Measurements from ENCODE around the gene IPO7.
"Not testable (repeated sequence)": the region's sequence is repeated elsewhere in the genome, so short reads cannot be mapped to it uniquely, and the experiment has no call there.

The IPO7 gene

GRCh38 chr11:9384535-9385326 is at the start of gene IPO7:
Gene IPO7 (plus strand): TSS chr11:9384652. CDS start chr11:9384764, 112 bp downstream.
- H3K36me3 ChIP-seq (ENCODE audit: insufficient read depth, low read length) = peaks cover 6% of the 10 kb centered on the region; the same call in 1 of the 2 replicates
- peaks cover 48% of the 10 kb centered on the region for H3K79me2 ChIP-seq (ENCODE audit: control insufficient read depth, insufficient read depth, low read length, unreplicated experiment)
- peak within 1 kb of the TSS; percentile 86 for H3K27ac ChIP-seq (ENCODE audit: low read depth, low read length)
- peak within 1 kb of the TSS; percentile 86 for H3K4me3 ChIP-seq (ENCODE audit: low read depth, low read length)
- no peaks in the 10 kb centered on the region for H3K27me3 ChIP-seq (ENCODE audit: insufficient read depth, low read length)
- peak within 1 kb of the TSS; percentile 79 for H2AFZ ChIP-seq (ENCODE audit: low read length, unreplicated experiment)
- H3K4me1 ChIP-seq (ENCODE audit: control insufficient read depth, insufficient read depth, low read length, unreplicated experiment) = peaks cover 12% of the 10 kb centered on the region

GRCh38 chr11:9341638-9342178 is 42.7 kb upstream of the IPO7 start:
- no peaks in the 10 kb centered on the region for H3K36me3 ChIP-seq (ENCODE audit: insufficient read depth, low read length)
- H3K27ac ChIP-seq (ENCODE audit: low read depth, low read length) = no peak overlapping the region
- H2AFZ ChIP-seq (ENCODE audit: low read length, unreplicated experiment) = no peak overlapping the region
- H3K27me3 ChIP-seq (ENCODE audit: insufficient read depth, low read length) = no peaks in the 10 kb centered on the region
- no peaks in the 10 kb centered on the region for H3K4me1 ChIP-seq (ENCODE audit: control insufficient read depth, insufficient read depth, low read length, unreplicated experiment)
- H3K4me3 ChIP-seq (ENCODE audit: low read depth, low read length) = no peak overlapping the region
- H3K79me2 ChIP-seq (ENCODE audit: control insufficient read depth, insufficient read depth, low read length, unreplicated experiment) = no peaks in the 10 kb centered on the region

GRCh38 chr11:9344061-9344680 is 40.3 kb upstream of the IPO7 start:
- no peak overlapping the region for H2AFZ ChIP-seq (ENCODE audit: low read length, unreplicated experiment)
- H3K27me3 ChIP-seq (ENCODE audit: insufficient read depth, low read length) = no peaks in the 10 kb centered on the region
- no peaks in the 10 kb centered on the region for H3K4me1 ChIP-seq (ENCODE audit: control insufficient read depth, insufficient read depth, low read length, unreplicated experiment)
- no peak overlapping the region for H3K27ac ChIP-seq (ENCODE audit: low read depth, low read length)
- H3K4me3 ChIP-seq (ENCODE audit: low read depth, low read length) = no peak overlapping the region
- no peaks in the 10 kb centered on the region for H3K79me2 ChIP-seq (ENCODE audit: control insufficient read depth, insufficient read depth, low read length, unreplicated experiment)
- H3K36me3 ChIP-seq (ENCODE audit: insufficient read depth, low read length) = no peaks in the 10 kb centered on the region

GRCh38 chr11:9347100-9347499 is 37.4 kb upstream of the IPO7 start:
- Histone ChIP-seq H2AFZ (ENCODE audit: low read length, unreplicated experiment) (no peak overlapping the region), H3K27me3 (ENCODE audit: insufficient read depth, low read length) (no peaks in the 10 kb centered on the region)

GRCh38 chr11:9347779-9348178 is 36.7 kb upstream of the IPO7 start:
- H3K4me3 ChIP-seq (ENCODE audit: low read depth, low read length); H3K36me3 ChIP-seq (ENCODE audit: insufficient read depth, low read length); H2AFZ ChIP-seq (ENCODE audit: low read length, unreplicated experiment); H3K79me2 ChIP-seq (ENCODE audit: control insufficient read depth, insufficient read depth, low read length, unreplicated experiment); H3K4me1 ChIP-seq (ENCODE audit: control insufficient read depth, insufficient read depth, low read length, unreplicated experiment); H3K27me3 ChIP-seq (ENCODE audit: insufficient read depth, low read length); H3K27ac ChIP-seq (ENCODE audit: low read depth, low read length): not testable (repeated sequence)

More at GRCh38 chr11:9347100-9347499, 37.4 kb upstream of the IPO7 start:
- Histone ChIP-seq H3K36me3 (ENCODE audit: insufficient read depth, low read length) (no peaks in the 10 kb centered on the region), H3K27ac (ENCODE audit: low read depth, low read length) (no peak overlapping the region), H3K79me2 (ENCODE audit: control insufficient read depth, insufficient read depth, low read length, unreplicated experiment) (no peaks in the 10 kb centered on the region), H3K4me3 (ENCODE audit: low read depth, low read length) (no peak overlapping the region), H3K4me1 (ENCODE audit: control insufficient read depth, insufficient read depth, low read length, unreplicated experiment) (no peaks in the 10 kb centered on the region)

GRCh38 chr11:9351321-9351881 is 33.1 kb upstream of the IPO7 start:
- Histone ChIP-seq H3K79me2 (ENCODE audit: control insufficient read depth, insufficient read depth, low read length, unreplicated experiment) (no peaks in the 10 kb centered on the region), H3K27me3 (ENCODE audit: insufficient read depth, low read length) (no peaks in the 10 kb centered on the region), H3K27ac (ENCODE audit: low read depth, low read length) (no peak overlapping the region), H3K4me1 (ENCODE audit: control insufficient read depth, insufficient read depth, low read length, unreplicated experiment) (no peaks in the 10 kb centered on the region), H3K36me3 (ENCODE audit: insufficient read depth, low read length) (no peaks in the 10 kb centered on the region), H2AFZ (ENCODE audit: low read length, unreplicated experiment) (no peak overlapping the region), H3K4me3 (ENCODE audit: low read depth, low read length) (no peak overlapping the region)

GRCh38 chr11:9357041-9357440 is 27.4 kb upstream of the IPO7 start:
- H3K27me3 ChIP-seq (ENCODE audit: insufficient read depth, low read length) = no peaks in the 10 kb centered on the region
- no peaks in the 10 kb centered on the region for H3K36me3 ChIP-seq (ENCODE audit: insufficient read depth, low read length)
- no peak overlapping the region for H3K27ac ChIP-seq (ENCODE audit: low read depth, low read length)
- no peak overlapping the region for H2AFZ ChIP-seq (ENCODE audit: low read length, unreplicated experiment)
- H3K79me2 ChIP-seq (ENCODE audit: control insufficient read depth, insufficient read depth, low read length, unreplicated experiment) = no peaks in the 10 kb centered on the region
- H3K4me1 ChIP-seq (ENCODE audit: control insufficient read depth, insufficient read depth, low read length, unreplicated experiment) = peaks cover 5% of the 10 kb centered on the region
- H3K4me3 ChIP-seq (ENCODE audit: low read depth, low read length) = no peak overlapping the region

GRCh38 chr11:9360862-9361622 is 23.4 kb upstream of the IPO7 start:
- not testable (repeated sequence) for H3K36me3 ChIP-seq (ENCODE audit: insufficient read depth, low read length); H3K4me3 ChIP-seq (ENCODE audit: low read depth, low read length); H3K79me2 ChIP-seq (ENCODE audit: control insufficient read depth, insufficient read depth, low read length, unreplicated experiment); H3K27me3 ChIP-seq (ENCODE audit: insufficient read depth, low read length)
- Histone ChIP-seq H3K27ac (ENCODE audit: low read depth, low read length) (peak overlapping the region; percentile 93), H2AFZ (ENCODE audit: low read length, unreplicated experiment) (peak overlapping the region; percentile 64), H3K4me1 (ENCODE audit: control insufficient read depth, insufficient read depth, low read length, unreplicated experiment) (peaks cover 32% of the 10 kb centered on the region)

GRCh38 chr11:9362393-9362863 is 22.0 kb upstream of the IPO7 start:
- Histone ChIP-seq H2AFZ (ENCODE audit: low read length, unreplicated experiment) (peak overlapping the region; percentile 91), H3K4me3 (ENCODE audit: low read depth, low read length) (no peak overlapping the region), H3K79me2 (ENCODE audit: control insufficient read depth, insufficient read depth, low read length, unreplicated experiment) (no peaks in the 10 kb centered on the region), H3K27ac (ENCODE audit: low read depth, low read length) (peak overlapping the region; percentile 93), H3K4me1 (ENCODE audit: control insufficient read depth, insufficient read depth, low read length, unreplicated experiment) (peaks cover 32% of the 10 kb centered on the region), H3K36me3 (ENCODE audit: insufficient read depth, low read length) (no peaks in the 10 kb centered on the region), H3K27me3 (ENCODE audit: insufficient read depth, low read length) (no peaks in the 10 kb centered on the region)
